HepG2 (cell line): ENCODE results near the gene BCKDHB.

ENCODE experiments used
- BORCS8-MEF2B ChIP-seq: sonication (generic); formaldehyde crosslinking; IDR thresholded peaks from 2 replicates; pipeline ENCODE4 v1.8.0; 2022; ENCODE audit warnings: mild to moderate bottlenecking, missing genetic modification reagents
- CBFB ChIP-seq: sonication (generic); formaldehyde crosslinking; IDR thresholded peaks from 2 replicates; pipeline ENCODE4 v1.4.0; 2020; ENCODE audit warnings: missing genetic modification reagents
- CTCF ChIP-seq: sonication (generic); formaldehyde crosslinking; IDR thresholded peaks from 2 replicates; pipeline ENCODE4 v1.5.0; 2020; ENCODE audit warnings: mild to moderate bottlenecking, missing genetic modification reagents, moderate library complexity
- GRHL1 ChIP-seq: sonication (generic); formaldehyde crosslinking; conservative IDR thresholded peaks from 2 replicates; pipeline ENCODE4 v1.8.0; 2022; ENCODE audit warnings: missing genetic modification reagents
- PHF5A ChIP-seq: IDR thresholded peaks from one replicate; pipeline ENCODE4 v1.6.1; 2018; ENCODE audit warnings: low read depth, missing genetic modification reagents; ENCODE audit not compliant: unreplicated experiment
- POLR2AphosphoS5 ChIP-seq: IDR thresholded peaks from 2 replicates; pipeline ENCODE4 v1.6.1; 2012; ENCODE audit warnings: low read depth, low read length
- TAF1 ChIP-seq: sonication (generic); formaldehyde crosslinking; IDR thresholded peaks from 2 replicates; pipeline ENCODE4 v1.4.0; 2020; ENCODE audit warnings: missing genetic modification reagents
- ZBTB38 ChIP-seq: sonication (generic); formaldehyde crosslinking; IDR thresholded peaks from 2 replicates; pipeline ENCODE4 v1.5.1; 2020; ENCODE audit warnings: mild to moderate bottlenecking, missing genetic modification reagents
- ZNF121 ChIP-seq: sonication (generic); formaldehyde crosslinking; IDR thresholded peaks from 2 replicates; pipeline ENCODE4 v1.5.0; 2020; ENCODE audit warnings: mild to moderate bottlenecking, missing genetic modification reagents
- ZNF274 ChIP-seq: sonication (generic); formaldehyde crosslinking; IDR thresholded peaks from 2 replicates; pipeline ENCODE4 v1.5.1; 2020; ENCODE audit warnings: mild to moderate bottlenecking, missing genetic modification reagents
- ZNF337 ChIP-seq: sonication (generic); formaldehyde crosslinking; IDR thresholded peaks from 2 replicates; pipeline ENCODE4 v1.5.1; 2020; ENCODE audit warnings: missing genetic modification reagents, low read depth, mild to moderate bottlenecking, borderline replicate concordance
- ZNF800 ChIP-seq: sonication (generic); formaldehyde crosslinking; IDR thresholded peaks from 2 replicates; pipeline ENCODE4 v1.4.0; 2020; ENCODE audit warnings: missing genetic modification reagents

- TF ChIP-seq ZNF337 (no peak), CTCF (no peak), PHF5A (CRISPR knock-in tag) (no peak), CBFB (CRISPR knock-in tag) (no peak), ZBTB38 (CRISPR knock-in tag) (no peak), TAF1 (CRISPR knock-in tag) (no peak), GRHL1 (no peak), BORCS8-MEF2B (CRISPR knock-in tag) (no peak), ZNF800 (no peak), POLR2AphosphoS5 (no peak), ZNF274 (CRISPR knock-in tag) (no peak), ZNF121 (no peak)
These were observed 75.8 kb downstream of the BCKDHB start for GRCh38 chr6:80182308-80182707.
